Caco-2 (cell line): Measurements from ENCODE around the gene FOXJ1. TPM values are rescaled to one million over a fixed set of nuclear protein-coding genes. Genes with fewer than 3 reads are reported as not detected.

Source experiments
- BruUV-seq: library from RNA; stranded (reverse); fragments of 400-500 nt; replicated peaks from 2 replicates; lab custom pipeline; 2021; lab: Mats Ljungman, UMichigan
- CTCF ChIA-PET: fragments of 300-600 bp; sonication (Branson Sonifier 250); formaldehyde crosslinking; loops from one replicate; lab custom pipeline; 2022; ENCODE audit warnings: antibody characterized with exemption; lab: Charles Lee
- POLR2A ChIA-PET: fragments of 300-600 bp; sonication (Branson Sonifier 250); formaldehyde crosslinking; loops from one replicate; lab custom pipeline; 2022; ENCODE audit warnings: antibody characterized with exemption; lab: Charles Lee
- DNase-seq, 2 experiments: peaks; one replicate each; pipeline versions ENCODE4 v3.0.0 to v3.0.0-alpha.2; 2020 to 2022
- H3K27me3 ChIP-seq: replicated peaks from 2 replicates; pipeline ENCODE4 v1.6.0; 2011; ENCODE audit warnings: low read length; ENCODE audit not compliant: control insufficient read depth, insufficient read depth
- H3K36me3 ChIP-seq: 2 replicates; pipeline ENCODE4 v1.5.1; 2011; ENCODE audit warnings: low read length; ENCODE audit not compliant: control insufficient read depth, insufficient read depth
- H3K4me1 ChIP-seq: fragments of 250-450 bp; sonication (Bioruptor Pico); 2 replicates; pipeline ENCODE4 v1.5.1; 2020; ENCODE audit warnings: mild to moderate bottlenecking
- H3K4me3 ChIP-seq: 2 replicates; pipeline ENCODE4 v1.5.1; 2011; ENCODE audit warnings: low read depth, mild to moderate bottlenecking, control low read depth, low read length
- H3K9me3 ChIP-seq: fragments of 250-450 bp; sonication (Bioruptor Pico); 2 replicates; pipeline ENCODE4 v1.5.1; 2020; ENCODE audit warnings: mild to moderate bottlenecking, moderate library complexity
- H3K27ac Mint-ChIP-seq: one replicate; pipeline ENCODE4 v1.8.0; 2022; ENCODE audit warnings: mixed read lengths; ENCODE audit not compliant: unreplicated experiment
- H3K27me3 Mint-ChIP-seq: one replicate; pipeline ENCODE4 v1.8.0; 2022; ENCODE audit warnings: mixed read lengths; ENCODE audit not compliant: insufficient read depth, unreplicated experiment
- H3K36me3 Mint-ChIP-seq: one replicate; pipeline ENCODE4 v1.8.0; 2022; ENCODE audit warnings: mild to moderate bottlenecking, mixed read lengths; ENCODE audit not compliant: insufficient read depth, unreplicated experiment
- H3K4me1 Mint-ChIP-seq: one replicate; pipeline ENCODE4 v1.8.0; 2022; ENCODE audit warnings: low read depth, mixed read lengths; ENCODE audit not compliant: unreplicated experiment
- H3K4me3 Mint-ChIP-seq: one replicate; pipeline ENCODE4 v1.8.0; 2022; ENCODE audit warnings: mild to moderate bottlenecking, moderate library complexity, mixed read lengths; ENCODE audit not compliant: unreplicated experiment
- H3K9me3 Mint-ChIP-seq: one replicate; pipeline ENCODE4 v1.8.0; 2022; ENCODE audit warnings: mixed read lengths; ENCODE audit not compliant: unreplicated experiment
- CTCF ChIP-seq, 2 experiments: fragments of 200-600 bp in 1 of 2; IDR thresholded peaks; 1 replicate in 1 of 2; 2 replicates in 1 of 2; pipeline versions ENCODE4 v1.5.1 to v1.8.0; 2011 to 2022; ENCODE audit warnings: antibody characterized with exemption in 1 of 2, control low read depth in 1 of 2, inconsistent platforms in 1 of 2, low read depth in 1 of 2, low read length in 1 of 2, mild to moderate bottlenecking in 1 of 2, moderate library complexity in 1 of 2; ENCODE audit not compliant: insufficient read depth in 1 of 2, severe bottlenecking in 1 of 2, unreplicated experiment in 1 of 2
- intact Hi-C: fragments of 100-400 bp; cut with micrococcal nuclease; formaldehyde crosslinking; loops from one replicate; pipeline ENCODE4 v1.10.0; 2022; ENCODE audit not compliant: unreplicated experiment
- total RNA-seq: library from RNA; stranded (reverse); gene quantifications from 2 replicates; pipeline ENCODE4 v1.2.3, GENCODE V29; 2022

Gene FOXJ1
- total RNA-seq, 1 experiment from 2014 or later: 10.7 TPM

- POLR2A ChIA-PET: no interaction called here
- H3K9me3 Mint-ChIP-seq: no peaks in the 10 kb centered on the region
- H3K4me3 Mint-ChIP-seq: no peak overlapping the region
- H3K27me3 ChIP-seq: no peaks in the 10 kb centered on the region
- no peaks in the 10 kb centered on the region for H3K36me3 ChIP-seq
- no peaks in the 10 kb centered on the region for H3K9me3 ChIP-seq
- H3K4me1 ChIP-seq: no peaks in the 10 kb centered on the region
- no peak for DNase-seq
- no peaks in the 10 kb centered on the region for H3K4me1 Mint-ChIP-seq
- H3K27ac Mint-ChIP-seq: no peak overlapping the region
- intact Hi-C loops: no loop called here
- no peaks in the 10 kb centered on the region for H3K27me3 Mint-ChIP-seq
- H3K36me3 Mint-ChIP-seq: no peaks in the 10 kb centered on the region
- H3K4me3 ChIP-seq: no peak overlapping the region
- TF ChIP-seq CTCF (IDR thresholded peaks at IDR 0.05; ENCODE audit: insufficient read depth in 1 of 2, low read depth in 1 of 2, low read length in 1 of 2, severe bottlenecking in 1 of 2, unreplicated experiment in 1 of 2): no peak
- CTCF ChIA-PET: interaction anchor here (0.5 to 1.1 kb wide), 2 partner anchors 16 to 73 kb away, joined by 3 to 4 read pairs; no protein-coding TSS in a partner anchor
- no TSS peak for BruUV-seq
Measured at GRCh38 chr17:76166168-76166567, 25.1 kb upstream of the FOXJ1 start.

DNA sequence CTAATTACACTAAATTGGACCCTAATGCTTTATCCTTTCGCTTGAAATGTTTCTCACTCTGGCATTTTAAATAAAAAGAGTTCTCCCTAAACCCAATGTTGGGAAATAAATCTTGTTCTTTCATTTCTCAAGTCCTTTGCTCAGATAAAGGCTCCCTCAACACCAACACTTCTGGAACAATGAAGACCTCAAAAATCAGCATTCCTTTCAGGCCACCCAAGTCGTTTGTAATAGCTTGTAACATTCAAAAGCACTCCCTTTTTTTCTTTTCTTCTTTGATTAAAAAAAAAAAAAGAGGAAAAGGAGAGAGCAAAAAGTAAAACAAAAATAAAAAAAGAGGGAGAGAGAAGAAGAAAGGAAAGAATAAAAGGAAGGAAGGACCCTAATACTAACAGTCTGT, 23.3 kb upstream of the FOXJ1 start:
- Mint-ChIP-seq H3K36me3 (no peaks in the 10 kb centered on the region), H3K4me1 (no peaks in the 10 kb centered on the region), H3K9me3 (no peaks in the 10 kb centered on the region), H3K27me3 (no peaks in the 10 kb centered on the region), H3K27ac (no peak overlapping the region), H3K4me3 (no peak overlapping the region)
- no TSS peak for BruUV-seq
- CTCF ChIA-PET: no interaction called here
- no peak for DNase-seq
- no peaks in the 10 kb centered on the region for H3K36me3 ChIP-seq
- no peaks in the 10 kb centered on the region for H3K27me3 ChIP-seq
- intact Hi-C loops: no loop called here
- H3K4me1 ChIP-seq: no peaks in the 10 kb centered on the region
- H3K9me3 ChIP-seq: no peaks in the 10 kb centered on the region
- H3K4me3 ChIP-seq: no peak overlapping the region
- POLR2A ChIA-PET: interaction anchor here (0.6 kb wide), 1 partner anchor 89 kb away, joined by 3 read pairs; no protein-coding TSS in a partner anchor
- no peak for TF ChIP-seq CTCF (IDR thresholded peaks at IDR 0.05; ENCODE audit: insufficient read depth in 1 of 2, low read depth in 1 of 2, low read length in 1 of 2, severe bottlenecking in 1 of 2, unreplicated experiment in 1 of 2)

DNA sequence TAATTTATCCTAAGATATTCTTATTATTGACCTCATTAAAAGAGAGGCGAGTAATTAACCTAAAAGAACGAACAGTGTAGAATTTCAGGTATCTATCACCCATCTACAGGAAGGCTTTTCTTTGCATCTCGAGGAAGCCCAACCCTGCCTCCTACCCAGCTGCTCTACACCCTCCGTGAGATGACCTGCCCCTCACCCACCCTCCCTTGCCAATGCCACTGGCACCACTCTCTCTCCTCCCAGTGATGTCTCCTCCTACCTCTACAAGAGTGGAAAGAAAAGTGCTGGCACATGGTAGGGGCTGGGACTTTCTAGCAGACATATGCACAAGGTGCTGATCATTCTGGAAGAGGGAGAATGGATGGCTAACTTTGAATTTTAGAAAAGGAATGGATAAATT, 22.9 kb upstream of the FOXJ1 start:
- H3K27me3 Mint-ChIP-seq: no peaks in the 10 kb centered on the region
- no peak overlapping the region for H3K27ac Mint-ChIP-seq
- Histone ChIP-seq H3K27me3 (no peaks in the 10 kb centered on the region), H3K36me3 (no peaks in the 10 kb centered on the region), H3K4me3 (no peak overlapping the region), H3K9me3 (no peaks in the 10 kb centered on the region), H3K4me1 (no peaks in the 10 kb centered on the region)
- no peaks in the 10 kb centered on the region for H3K4me1 Mint-ChIP-seq
- intact Hi-C loops: no loop called here
- DNase-seq: no peak
- CTCF ChIA-PET: interaction anchor here (0.6 kb wide), 1 partner anchor 26 kb away, joined by 4 read pairs; no protein-coding TSS in a partner anchor
- H3K36me3 Mint-ChIP-seq: no peaks in the 10 kb centered on the region
- no peaks in the 10 kb centered on the region for H3K9me3 Mint-ChIP-seq
- BruUV-seq: no TSS peak
- H3K4me3 Mint-ChIP-seq: no peak overlapping the region
- POLR2A ChIA-PET: no interaction called here
- TF ChIP-seq CTCF (IDR thresholded peaks at IDR 0.05; ENCODE audit: insufficient read depth in 1 of 2, low read depth in 1 of 2, low read length in 1 of 2, severe bottlenecking in 1 of 2, unreplicated experiment in 1 of 2): no peak
